H9 (cell line): ENCODE data around the gene SCN8A. TPM values are rescaled to one million over a fixed set of nuclear protein-coding genes. Genes with fewer than 3 reads are reported as not detected.

Experiments
- DNase-seq: peaks from one replicate; pipeline ENCODE4 v3.0.0-alpha.2; 2017
- H2AFZ ChIP-seq: one replicate; pipeline ENCODE4 v1.6.1; 2013; ENCODE audit warnings: mild to moderate bottlenecking, low read length, control low read depth, moderate library complexity
- H2AK5ac ChIP-seq: 2 replicates; pipeline ENCODE4 v1.6.1; 2013; ENCODE audit warnings: low read length, control low read depth, mixed read lengths; ENCODE audit not compliant: insufficient read length
- H2BK120ac ChIP-seq: one replicate; pipeline ENCODE4 v1.6.1; 2013; ENCODE audit warnings: low read depth, mild to moderate bottlenecking, low read length, control low read depth, inconsistent platforms; ENCODE audit not compliant: poor library complexity, severe bottlenecking
- H2BK12ac ChIP-seq: 2 replicates; pipeline ENCODE4 v1.6.1; 2013; ENCODE audit warnings: low read length, control low read depth, mixed read lengths, low read depth; ENCODE audit not compliant: insufficient read length
- H2BK15ac ChIP-seq: 2 replicates; pipeline ENCODE4 v1.6.1; 2013; ENCODE audit warnings: low read depth, low read length, control low read depth
- H2BK20ac ChIP-seq: one replicate; pipeline ENCODE4 v1.6.1; 2013; ENCODE audit warnings: low read depth, mild to moderate bottlenecking, low read length, control low read depth, inconsistent platforms; ENCODE audit not compliant: poor library complexity, severe bottlenecking
- H2BK5ac ChIP-seq: 2 replicates; pipeline ENCODE4 v1.6.1; 2013; ENCODE audit warnings: low read length, control low read depth, mixed read lengths; ENCODE audit not compliant: insufficient read length
- H3K14ac ChIP-seq: 2 replicates; pipeline ENCODE4 v1.6.1; 2013; ENCODE audit warnings: low read length, control low read depth; ENCODE audit not compliant: insufficient read depth
- H3K18ac ChIP-seq: 2 replicates; pipeline ENCODE4 v1.6.1; 2013; ENCODE audit warnings: low read depth, mild to moderate bottlenecking, mixed read lengths, low read length, control low read depth; ENCODE audit not compliant: insufficient read length
- H3K23ac ChIP-seq: 2 replicates; pipeline ENCODE4 v1.6.1; 2013; ENCODE audit warnings: low read length, control low read depth, mixed read lengths, low read depth; ENCODE audit not compliant: insufficient read length
- H3K23me2 ChIP-seq: 2 replicates; pipeline ENCODE4 v1.6.1; 2013; ENCODE audit warnings: low read depth, mild to moderate bottlenecking, mixed read lengths, low read length, control low read depth; ENCODE audit not compliant: insufficient read length, poor library complexity, severe bottlenecking
- H3K27ac ChIP-seq: 2 replicates; pipeline ENCODE4 v1.5.1; 2013; ENCODE audit warnings: low read length, control low read depth, mixed read lengths, low read depth; ENCODE audit not compliant: insufficient read length
- H3K27me3 ChIP-seq: 2 replicates; pipeline ENCODE4 v1.6.1; 2013; ENCODE audit warnings: low read length, control low read depth, inconsistent platforms; ENCODE audit not compliant: insufficient read depth
- H3K4ac ChIP-seq: 2 replicates; pipeline ENCODE4 v1.6.1; 2013; ENCODE audit warnings: low read depth, mild to moderate bottlenecking, control low read depth, inconsistent platforms, low read length, moderate library complexity
- H3K4me1 ChIP-seq: 2 replicates; pipeline ENCODE4 v1.6.1; 2013; ENCODE audit warnings: low read length, control low read depth, inconsistent platforms; ENCODE audit not compliant: insufficient read depth
- H3K4me2 ChIP-seq: 2 replicates; pipeline ENCODE4 v1.6.1; 2013; ENCODE audit warnings: low read length, control low read depth, mixed read lengths; ENCODE audit not compliant: insufficient read length, insufficient read depth
- H3K56ac ChIP-seq: 2 replicates; pipeline ENCODE4 v1.6.1; 2013; ENCODE audit warnings: low read depth, mild to moderate bottlenecking, mixed read lengths, low read length, control low read depth; ENCODE audit not compliant: insufficient read length
- H3K79me1 ChIP-seq: 2 replicates; pipeline ENCODE4 v1.6.1; 2013; ENCODE audit warnings: low read depth, mild to moderate bottlenecking, moderate library complexity, low read length, control low read depth, inconsistent platforms; ENCODE audit not compliant: insufficient read depth, poor library complexity, severe bottlenecking
- H3K79me2 ChIP-seq: 2 replicates; pipeline ENCODE4 v1.6.1; 2013; ENCODE audit warnings: low read length, control low read depth, inconsistent platforms; ENCODE audit not compliant: insufficient read depth
- H3K9ac ChIP-seq: 2 replicates; pipeline ENCODE4 v1.6.1; 2013; ENCODE audit warnings: low read length, control low read depth, mixed read lengths; ENCODE audit not compliant: insufficient read length; ENCODE audit errors: extremely low read depth
- H3K9me3 ChIP-seq: one replicate; pipeline ENCODE4 v1.6.1; 2013; ENCODE audit warnings: low read depth, low read length, inconsistent platforms; ENCODE audit not compliant: control insufficient read depth
- H3T11ph ChIP-seq: one replicate; pipeline ENCODE4 v1.6.1; 2013; ENCODE audit warnings: mild to moderate bottlenecking, low read length, control low read depth, inconsistent platforms
- H4K20me1 ChIP-seq: one replicate; pipeline ENCODE4 v1.6.1; 2013; ENCODE audit not compliant: control insufficient read depth, insufficient read length, insufficient read depth
- H4K5ac ChIP-seq: 2 replicates; pipeline ENCODE4 v1.6.1; 2013; ENCODE audit warnings: low read depth, mild to moderate bottlenecking, mixed read lengths, low read length, control low read depth; ENCODE audit not compliant: insufficient read length
- H4K8ac ChIP-seq: replicated peaks from 2 replicates; pipeline ENCODE4 v1.6.1; 2013; ENCODE audit warnings: low read length, control low read depth, mixed read lengths, low read depth; ENCODE audit not compliant: insufficient read length
- H4K91ac ChIP-seq: 2 replicates; pipeline ENCODE4 v1.6.1; 2013; ENCODE audit warnings: low read depth, mild to moderate bottlenecking, moderate library complexity, mixed read lengths, low read length, control low read depth; ENCODE audit not compliant: insufficient read length
- H3K27ac Mint-ChIP-seq, 3 experiments: 2 replicates in 2 of 3; 3 replicates in 1 of 3; pipeline ENCODE4 v1.8.0; 2020 to 2021; ENCODE audit warnings: mixed read lengths in 3 of 3, mild to moderate bottlenecking in 1 of 3, moderate library complexity in 1 of 3
- H3K27me3 Mint-ChIP-seq: 2 replicates; pipeline ENCODE4 v1.8.0; 2021; ENCODE audit warnings: low read depth, mild to moderate bottlenecking, moderate library complexity, mixed read lengths
- H3K36me3 Mint-ChIP-seq, 3 experiments: 2 replicates in 2 of 3; 3 replicates in 1 of 3; pipeline ENCODE4 v1.8.0; 2020 to 2021; ENCODE audit warnings: low read depth in 3 of 3, mixed read lengths in 3 of 3; ENCODE audit not compliant: insufficient read depth in 1 of 3
- H3K4me1 Mint-ChIP-seq, 2 experiments: 2 replicates each; pipeline ENCODE4 v1.8.0; 2020; ENCODE audit warnings: mixed read lengths in 2 of 2
- H3K4me3 Mint-ChIP-seq, 2 experiments: 2 replicates in 1 of 2; 3 replicates in 1 of 2; pipeline ENCODE4 v1.8.0; 2020 to 2021; ENCODE audit warnings: mild to moderate bottlenecking in 2 of 2, mixed read lengths in 2 of 2, moderate library complexity in 1 of 2
- H3K9me3 Mint-ChIP-seq, 2 experiments: 2 replicates in 1 of 2; 3 replicates in 1 of 2; pipeline ENCODE4 v1.8.0; 2020; ENCODE audit warnings: mild to moderate bottlenecking in 2 of 2, mixed read lengths in 2 of 2, moderate library complexity in 1 of 2
- CTCF ChIP-seq: fragments of 200-600 bp; sonication (generic); conservative IDR thresholded peaks from 3 replicates; pipeline ENCODE4 v1.8.0; 2021; ENCODE audit warnings: antibody characterized with exemption, mild to moderate bottlenecking
- WGBS: extraction: QIAGEN DNeasy Blood & Tissue Kit; methylation state at CpG from one replicate; pipeline ENCODE4 v1.1.7; 2013; ENCODE audit warnings: missing lambda C conversion rate, low lambda C conversion rate, mixed read lengths; ENCODE audit not compliant: insufficient read length; ENCODE audit errors: extremely low coverage; 5-methylcytosine and 5-hydroxymethylcytosine counted together
- total RNA-seq: library from RNA; stranded (reverse); gene quantifications from 2 replicates; pipeline ENCODE4 v1.2.1, GENCODE V29; 2021

SCN8A gene
- total RNA-seq, 1 experiment from 2014 or later: 15.2 TPM

GRCh38 chr12:51823875-51824565 is 233.0 kb downstream of the SCN8A start:
- peak; percentile 72 for DNase-seq
- H3K27ac Mint-ChIP-seq: 0 out of 7 replicates have a peak overlapping the region, but pooled peaks of 1 of the 3 experiments have one; percentile 13

More at GRCh38 chr12:51823875-51824565, 233.0 kb downstream of the SCN8A start:
- Histone ChIP-seq H3K79me1 (no peaks in the 10 kb centered on the region), H2BK120ac (no peak overlapping the region), H3K56ac (no peak overlapping the region), H3K27ac (no peak overlapping the region), H4K20me1 (no peaks in the 10 kb centered on the region), H3T11ph (no peak overlapping the region), H2AK5ac (no peak overlapping the region), H3K23ac (no peak overlapping the region), H2BK20ac (no peak overlapping the region), H3K9me3 (no peaks in the 10 kb centered on the region), H3K4me2 (no peak overlapping the region), H4K91ac (no peak overlapping the region), H3K18ac (no peak overlapping the region), H3K4ac (no peak overlapping the region), H3K14ac (no peak overlapping the region), H3K9ac (no peak overlapping the region), H2BK12ac (no peak overlapping the region), H2BK15ac (no peak overlapping the region), H4K8ac (no peak overlapping the region), H3K79me2 (no peaks in the 10 kb centered on the region), H3K23me2 (peaks cover 7% of the 10 kb centered on the region), H4K5ac (no peak overlapping the region), H2AFZ (no peak overlapping the region), H3K27me3 (no peaks in the 10 kb centered on the region; the same call in 1 of the 2 replicates), H2BK5ac (no peak overlapping the region), H3K4me1 (peaks cover 9% of the 10 kb centered on the region; the same call in 1 of the 2 replicates)
- peak; percentile 68 for TF ChIP-seq CTCF
- no CpG with 5 or more reads among the region's 6 CpGs for WGBS
- peaks cover 0 to 6% (median 3%) of the 10 kb centered on the region in 3 experiments; a peak in 3 of 7 replicates for H3K36me3 Mint-ChIP-seq
- no peaks in the 10 kb centered on the region; a peak in 1 of 5 replicates for H3K9me3 Mint-ChIP-seq
- peaks cover 47 to 59% of the 10 kb centered on the region in 2 experiments for H3K4me1 Mint-ChIP-seq
- no peak overlapping the region for H3K4me3 Mint-ChIP-seq
- H3K27me3 Mint-ChIP-seq: peaks cover 21% of the 10 kb centered on the region
